Keratinocyte (primary cell): Measurements from ENCODE around the gene MIGA2. TPM values are rescaled to one million over a fixed set of nuclear protein-coding genes. Genes with fewer than 3 reads are reported as not detected.

ENCODE experiments used
- DNase-seq: peaks from one replicate; pipeline ENCODE4 v3.0.0-alpha.2; 2011; ENCODE audit warnings: low read depth, missing footprints, low spot score
- FAIRE-seq: peaks from 2 replicates; lab custom pipeline; 2011; peaks lifted over from hg19 to GRCh38; lab: Jason Lieb, UNC
- H2AFZ ChIP-seq: 2 replicates; pipeline ENCODE4 v1.6.0; 2012; ENCODE audit warnings: low read length, control low read depth, inconsistent platforms; ENCODE audit not compliant: control insufficient read depth
- H3K27ac ChIP-seq: 2 replicates; pipeline ENCODE4 v1.5.1; 2011; ENCODE audit warnings: low read length; ENCODE audit not compliant: control insufficient read depth, insufficient read depth
- H3K27me3 ChIP-seq: 3 replicates; pipeline ENCODE4 v1.6.0; 2011; ENCODE audit warnings: low read length; ENCODE audit not compliant: control insufficient read depth, insufficient read depth; ENCODE audit errors: extremely low read depth
- H3K36me3 ChIP-seq, 2 experiments: 2 replicates in 1 of 2; 3 replicates in 1 of 2; pipeline ENCODE4 v1.5.1; 2011; ENCODE audit warnings: low read length in 2 of 2, mild to moderate bottlenecking in 1 of 2; ENCODE audit not compliant: control insufficient read depth in 2 of 2, insufficient read depth in 2 of 2; ENCODE audit errors: extremely low read depth in 1 of 2
- H3K4me1 ChIP-seq: 3 replicates; pipeline ENCODE4 v1.5.1; 2011; ENCODE audit warnings: low read length; ENCODE audit not compliant: control insufficient read depth, insufficient read depth; ENCODE audit errors: extremely low read depth
- H3K4me2 ChIP-seq: 3 replicates; pipeline ENCODE4 v1.6.0; 2011; ENCODE audit warnings: low read depth, low read length; ENCODE audit not compliant: control insufficient read depth, insufficient read depth; ENCODE audit errors: extremely low read depth
- H3K4me3 ChIP-seq, 3 experiments: fragments of 200-600 bp in 1 of 3; sonication (generic) in 1 of 3; 2 replicates in 2 of 3; 3 replicates in 1 of 3; pipeline ENCODE4 v1.5.1; 2011 to 2016; ENCODE audit warnings: low read length in 3 of 3, mild to moderate bottlenecking in 3 of 3, control low read depth in 2 of 3, inconsistent platforms in 1 of 3, low read depth in 1 of 3, mixed read lengths in 1 of 3, mixed run types in 1 of 3, moderate library complexity in 1 of 3; ENCODE audit not compliant: control insufficient read depth in 2 of 3, insufficient read depth in 2 of 3; ENCODE audit errors: extremely low read depth in 1 of 3
- H3K79me2 ChIP-seq: 2 replicates; pipeline ENCODE4 v1.6.0; 2012; ENCODE audit warnings: low read length; ENCODE audit not compliant: control insufficient read depth, insufficient read depth
- H3K9ac ChIP-seq: 3 replicates; pipeline ENCODE4 v1.6.0; 2011; ENCODE audit warnings: low read length; ENCODE audit not compliant: control insufficient read depth, insufficient read depth; ENCODE audit errors: extremely low read depth
- H3K9me1 ChIP-seq: 3 replicates; pipeline ENCODE4 v1.6.0; 2011; ENCODE audit warnings: low read length; ENCODE audit not compliant: control insufficient read depth, insufficient read depth; ENCODE audit errors: extremely low read depth
- H3K9me3 ChIP-seq: 2 replicates; pipeline ENCODE4 v1.5.1; 2012; ENCODE audit warnings: low read depth, low read length; ENCODE audit not compliant: control insufficient read depth
- H4K20me1 ChIP-seq: 3 replicates; pipeline ENCODE4 v1.6.0; 2011; ENCODE audit warnings: low read length; ENCODE audit not compliant: control insufficient read depth, insufficient read depth; ENCODE audit errors: extremely low read depth
- CTCF ChIP-seq, 3 experiments: IDR thresholded peaks in 1 of 3; conservative IDR thresholded peaks in 1 of 3; optimal IDR thresholded peaks in 1 of 3; 2 replicates in 2 of 3; 3 replicates in 1 of 3; pipeline versions ENCODE3 to v1.5.1; 2011; ENCODE audit warnings: low read length in 3 of 3, mild to moderate bottlenecking in 3 of 3, moderate library complexity in 2 of 3, control low read depth in 1 of 3, inconsistent platforms in 1 of 3; ENCODE audit not compliant: insufficient read depth in 2 of 3; ENCODE audit errors: extremely low read depth in 1 of 3
- EZH2 ChIP-seq: IDR thresholded peaks from one replicate; pipeline ENCODE4 v1.6.1; 2012; ENCODE audit warnings: inconsistent platforms, mild to moderate bottlenecking, low read length, moderate library complexity
- dilution Hi-C: fragments of 300-500 bp; cut with MboI; formaldehyde crosslinking; loops from one replicate; pipeline ENCODE4 v1.7.0; 2020; ENCODE audit warnings: low sequenced_read_pairs; ENCODE audit not compliant: extremely low pct_ligation_motif_present
- polyA plus RNA-seq, 5 experiments: library from polyadenylated mRNA; depleted of rRNA in 3 of 5; stranded (reverse) in 3 of 5; stranded (forward) in 1 of 5; unstranded in 1 of 5; fragments of >200 nt; gene quantifications; 1 replicate in 1 of 5; 2 replicates in 3 of 5; 3 replicates in 1 of 5; pipeline versions ENCODE4 v1.2.1 to v1.2.3, GENCODE V29; 2011 to 2012; ENCODE audit warnings: missing spikeins in 2 of 5, low read depth in 1 of 5, low replicate concordance in 1 of 5

The MIGA2 gene
- polyA plus RNA-seq, 1 donor (not counting 4 experiments of a cell fraction or from before 2014, with no cell fraction given) = 8.5 TPM

GRCh38 chr9:129007766-129008468 lies 28.5 kb upstream of the MIGA2 start:
- FAIRE-seq (no peak), DNase-seq (no peak)
- dilution Hi-C loops = no loop called here
- no peak overlapping the region for H3K4me3 ChIP-seq
- H3K4me1 ChIP-seq = peaks cover 5% of the 10 kb centered on the region
- H3K79me2 ChIP-seq = no peaks in the 10 kb centered on the region
- H3K36me3 ChIP-seq = peaks cover 33 to 34% of the 10 kb centered on the region in 2 experiments
- H3K27me3 ChIP-seq = no peaks in the 10 kb centered on the region
- no peak overlapping the region for H3K4me2 ChIP-seq
- H3K9ac ChIP-seq = no peak overlapping the region
- H2AFZ ChIP-seq = no peak overlapping the region
- H4K20me1 ChIP-seq = peaks cover 3% of the 10 kb centered on the region
- TF ChIP-seq EZH2 = no peak
- TF ChIP-seq CTCF (optimal IDR thresholded peaks at IDR 0.05 in 1 of 3, IDR thresholded peaks at IDR 0.05 in 1 of 3, conservative IDR thresholded peaks at IDR 0.05 in 1 of 3; ENCODE audit: extremely low read depth in 1 of 3, insufficient read depth in 2 of 3, low read length in 3 of 3) = no peak
- H3K27ac ChIP-seq = no peak overlapping the region
- no peaks in the 10 kb centered on the region for H3K9me1 ChIP-seq
- no peaks in the 10 kb centered on the region for H3K9me3 ChIP-seq

GRCh38 chr9:129008469-129008965 lies 27.9 kb upstream of the MIGA2 start:
- H3K9me3 ChIP-seq = no peaks in the 10 kb centered on the region
- H3K4me1 ChIP-seq = peaks cover 5% of the 10 kb centered on the region
- H2AFZ ChIP-seq = no peak overlapping the region
- H3K79me2 ChIP-seq = no peaks in the 10 kb centered on the region
- no peak overlapping the region for H3K9ac ChIP-seq
- FAIRE-seq (no peak), DNase-seq (no peak)
- no peak overlapping the region for H3K4me2 ChIP-seq
- no peaks in the 10 kb centered on the region for H3K9me1 ChIP-seq
- no peaks in the 10 kb centered on the region for H3K27me3 ChIP-seq
- TF ChIP-seq EZH2 = no peak
- TF ChIP-seq CTCF (optimal IDR thresholded peaks at IDR 0.05 in 1 of 3, IDR thresholded peaks at IDR 0.05 in 1 of 3, conservative IDR thresholded peaks at IDR 0.05 in 1 of 3; ENCODE audit: extremely low read depth in 1 of 3, insufficient read depth in 2 of 3, low read length in 3 of 3) = no peak
- H4K20me1 ChIP-seq = peaks cover 3% of the 10 kb centered on the region
- no peak overlapping the region for H3K4me3 ChIP-seq
- no peak overlapping the region for H3K27ac ChIP-seq
- H3K36me3 ChIP-seq = peaks cover 33% of the 10 kb centered on the region in 2 experiments
- dilution Hi-C loops = no loop called here
